GM18526 (cell line): ENCODE data around the gene TOMM40.

Experiments used
- POLR2A ChIP-seq: IDR thresholded peaks from 3 replicates; pipeline ENCODE4 v1.6.1; 2011; ENCODE audit not compliant: insufficient read length; ENCODE audit errors: extremely low read depth

The TOMM40 gene

GRCh38 chr19:44949550-44949949, 58.5 kb downstream of the TOMM40 start:
- TF ChIP-seq POLR2A: no peak

DNA sequence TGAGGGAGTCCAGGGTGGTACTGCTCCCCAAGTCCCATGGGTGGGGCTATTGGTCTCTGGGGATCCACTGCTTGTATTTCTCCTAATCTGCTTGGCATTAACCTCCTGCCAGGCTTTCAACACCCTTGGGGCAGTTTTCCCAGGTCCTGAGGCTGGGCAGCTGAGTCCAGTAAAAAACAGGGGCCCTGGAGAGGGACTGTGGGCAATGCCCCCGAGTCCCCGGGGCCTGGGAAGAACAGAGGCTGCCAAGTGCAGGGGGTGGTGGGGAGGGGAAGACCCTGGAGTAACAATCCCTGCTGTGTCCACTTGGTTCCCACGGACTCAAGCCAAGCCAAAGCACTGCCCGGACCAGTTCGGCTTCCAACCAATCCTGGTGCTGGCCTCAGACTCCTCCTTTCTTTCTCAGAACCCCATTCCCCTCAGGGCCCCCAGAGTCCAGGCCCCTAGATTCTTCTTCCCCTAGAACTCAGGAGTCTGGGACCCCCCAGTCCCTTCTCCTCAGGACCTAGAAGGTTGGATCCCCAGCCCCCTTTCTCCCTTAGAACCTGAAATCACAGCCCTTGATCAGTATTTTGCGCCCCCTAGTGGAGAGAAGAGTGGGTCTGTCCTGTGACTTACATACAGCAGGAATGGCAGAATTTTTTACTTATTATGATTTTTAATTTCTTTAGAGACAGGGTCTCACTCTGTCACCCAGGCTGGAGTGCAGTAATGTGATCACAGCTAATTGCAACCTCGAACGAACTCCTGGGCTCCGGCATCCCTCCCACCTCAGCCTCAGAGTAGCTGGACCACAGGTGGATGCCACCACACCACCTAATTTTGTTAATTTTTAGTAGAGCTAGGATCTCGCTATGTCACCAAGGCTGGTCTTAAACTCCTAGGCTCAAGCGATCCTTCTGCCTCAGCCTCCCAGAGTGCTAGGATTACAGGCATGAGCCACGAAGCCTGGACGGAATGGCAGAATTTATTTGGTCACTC, 60.4 kb downstream of the TOMM40 start:
- no peak for TF ChIP-seq POLR2A
